RWPE2 (cell line): ENCODE results near the gene DCST2.
A peak's percentile ranks its signal among the peaks of the same experiment; 100 is the strongest.

ENCODE experiments used
- ATAC-seq: fragments of 200-7000 bp; cut with Tn5 transposase; 3 replicates; pipeline ENCODE4 v1.9.1; 2021; ENCODE audit warnings: low read depth
- DNase-seq: peaks from one replicate; pipeline ENCODE4 v3.0.0-alpha.2; 2020; ENCODE audit warnings: low spot score
- H3K27ac ChIP-seq: fragments of 450-650 bp; 2 replicates; pipeline ENCODE4 v1.5.1; 2017; ENCODE audit warnings: mild to moderate bottlenecking; ENCODE audit not compliant: poor library complexity, severe bottlenecking
- H3K27me3 ChIP-seq: fragments of 250-450 bp; sonication (Bioruptor Pico); 2 replicates; pipeline ENCODE4 v1.5.1; 2021; ENCODE audit warnings: mild to moderate bottlenecking, moderate library complexity; ENCODE audit not compliant: insufficient read depth, poor library complexity, severe bottlenecking
- H3K36me3 ChIP-seq: fragments of 250-450 bp; sonication (Bioruptor Pico); 2 replicates; pipeline ENCODE4 v1.5.1; 2020; ENCODE audit warnings: low read depth, mild to moderate bottlenecking, moderate library complexity
- H3K4me1 ChIP-seq: fragments of 250-450 bp; sonication (Bioruptor Pico); 2 replicates; pipeline ENCODE4 v1.5.1; 2021; ENCODE audit warnings: mild to moderate bottlenecking, moderate library complexity; ENCODE audit not compliant: insufficient read depth, poor library complexity, severe bottlenecking
- H3K4me3 ChIP-seq: fragments of 250-450 bp; sonication (Bioruptor Pico); 2 replicates; pipeline ENCODE4 v1.5.1; 2021; ENCODE audit warnings: mild to moderate bottlenecking, moderate library complexity; ENCODE audit not compliant: severe bottlenecking
- H3K9me3 ChIP-seq: fragments of 250-450 bp; sonication (Bioruptor Pico); 2 replicates; pipeline ENCODE4 v1.5.1; 2021; ENCODE audit warnings: mild to moderate bottlenecking, moderate library complexity; ENCODE audit not compliant: severe bottlenecking
- CTCF ChIP-seq: fragments of 450-650 bp; IDR thresholded peaks from one replicate; pipeline ENCODE4 v1.5.1; 2017; ENCODE audit warnings: mild to moderate bottlenecking, moderate library complexity; ENCODE audit not compliant: poor library complexity, severe bottlenecking

DCST2 gene

DNA sequence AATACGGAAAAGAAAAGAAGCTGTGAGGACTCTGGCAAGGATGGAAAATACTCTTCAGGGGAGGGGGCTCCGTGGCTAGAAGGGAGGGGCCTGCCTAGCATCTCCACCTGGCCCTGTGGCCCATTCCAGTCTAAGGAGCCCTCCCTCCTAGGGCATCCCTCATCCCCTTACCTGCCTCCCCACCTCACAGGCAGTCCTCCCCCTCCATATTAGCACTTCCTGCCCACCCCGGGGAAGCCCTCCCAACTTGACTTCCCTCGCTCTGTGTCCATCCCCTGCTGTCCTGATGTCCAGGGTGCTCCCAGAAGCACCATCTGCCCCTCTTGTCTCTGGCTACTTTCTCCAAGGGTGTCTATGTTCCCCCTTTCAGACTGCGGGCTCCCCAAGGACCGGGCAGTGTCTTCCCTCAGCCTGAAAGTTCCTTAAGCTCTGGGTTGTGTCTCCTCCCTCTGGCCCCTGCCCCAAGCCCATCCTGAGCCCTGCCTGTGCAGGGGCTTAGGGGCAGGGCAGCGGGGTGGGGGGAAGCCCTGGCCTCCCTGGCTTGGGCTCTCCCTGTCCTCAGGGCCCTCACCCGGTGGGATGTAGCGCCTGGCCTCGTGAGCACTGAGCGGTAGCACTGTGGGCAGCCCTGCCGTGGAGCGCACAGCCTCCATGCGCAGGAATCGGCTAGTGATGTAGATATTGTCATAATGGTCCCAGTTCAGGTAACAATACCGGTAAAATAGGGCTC is 3.9 kb downstream of the DCST2 start:
- TF ChIP-seq CTCF = no peak

GRCh38 chr1:155026588-155026987 is 7.0 kb downstream of the DCST2 start:
- H3K27me3 ChIP-seq = no peaks in the 10 kb centered on the region
- TF ChIP-seq CTCF = no peak
- H3K9me3 ChIP-seq = no peaks in the 10 kb centered on the region
- H3K27ac ChIP-seq = no peak overlapping the region
- peaks cover 21% of the 10 kb centered on the region for H3K4me1 ChIP-seq
- DNase-seq (peak; percentile 61), ATAC-seq (peak; percentile 64)
- no peak overlapping the region for H3K4me3 ChIP-seq
- no peaks in the 10 kb centered on the region for H3K36me3 ChIP-seq

More for the DNA sequence above, 3.9 kb downstream of the DCST2 start:
- peaks cover 7% of the 10 kb centered on the region for H3K4me1 ChIP-seq
- no peaks in the 10 kb centered on the region for H3K36me3 ChIP-seq
- DNase-seq (no peak), ATAC-seq (0 out of 3 replicates have a peak, but pooled peaks have one; percentile 7)
- no peaks in the 10 kb centered on the region for H3K27me3 ChIP-seq
- H3K9me3 ChIP-seq = no peaks in the 10 kb centered on the region
- no peak overlapping the region for H3K27ac ChIP-seq
- H3K4me3 ChIP-seq = no peak overlapping the region

- Histone ChIP-seq H3K9me3 (no peaks in the 10 kb centered on the region), H3K36me3 (no peaks in the 10 kb centered on the region), H3K4me1 (peaks cover 21% of the 10 kb centered on the region), H3K4me3 (no peak overlapping the region), H3K27ac (no peak overlapping the region), H3K27me3 (no peaks in the 10 kb centered on the region)
- peak; percentile 56 for DNase-seq
- no peak for ATAC-seq
- no peak for TF ChIP-seq CTCF
These were observed 7.4 kb downstream of the DCST2 start for GRCh38 chr1:155026154-155026553.

GRCh38 chr1:155024315-155024714 is 9.3 kb downstream of the DCST2 start:
- Histone ChIP-seq H3K9me3 (no peaks in the 10 kb centered on the region), H3K36me3 (no peaks in the 10 kb centered on the region), H3K27ac (no peak overlapping the region), H3K4me3 (no peak overlapping the region), H3K27me3 (no peaks in the 10 kb centered on the region), H3K4me1 (peaks cover 21% of the 10 kb centered on the region)
- no peak for ATAC-seq
- DNase-seq = peak; percentile 42
- TF ChIP-seq CTCF = no peak

DNA sequence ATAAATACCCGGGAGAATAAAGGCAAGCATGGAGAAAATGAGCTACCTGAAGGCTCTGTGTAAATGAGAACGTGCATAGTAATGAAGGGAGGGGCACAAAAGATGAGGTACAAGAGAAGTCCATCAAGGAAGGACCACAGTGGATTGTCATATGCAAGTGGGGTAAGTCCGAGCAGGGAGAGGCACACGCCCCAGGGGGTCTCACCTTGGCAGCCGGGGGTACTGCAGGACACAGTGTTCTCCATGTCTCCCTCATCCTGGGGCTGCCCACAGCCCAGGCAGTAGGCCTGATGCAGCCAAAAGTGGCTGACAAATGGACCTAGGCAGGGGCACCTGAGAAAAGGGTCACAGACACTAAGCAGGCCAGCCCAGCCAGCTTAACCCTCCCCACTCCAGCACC is 10.0 kb downstream of the DCST2 start:
- H3K36me3 ChIP-seq = peaks cover 5% of the 10 kb centered on the region; the same call in 1 of the 2 replicates
- H3K4me3 ChIP-seq = no peak overlapping the region
- H3K27me3 ChIP-seq = no peaks in the 10 kb centered on the region
- no peak for ATAC-seq
- H3K27ac ChIP-seq = peak overlapping the region; percentile 46
- TF ChIP-seq CTCF = no peak
- peak; percentile 45 for DNase-seq
- H3K4me1 ChIP-seq = peaks cover 21% of the 10 kb centered on the region
- no peaks in the 10 kb centered on the region for H3K9me3 ChIP-seq
